Epithelial cell of proximal tubule (primary cell): ENCODE data around the gene RAB7A. TPM values are rescaled to one million over a fixed set of nuclear protein-coding genes. Genes with fewer than 3 reads are reported as not detected.

Experiments used
- DNase-seq: peaks from one replicate; pipeline ENCODE4 v3.0.0-alpha.2; 2011; ENCODE audit warnings: low read depth
- H3K4me3 ChIP-seq: 2 replicates; pipeline ENCODE4 v1.5.1; 2011; ENCODE audit warnings: low read depth, mild to moderate bottlenecking, low read length
- CTCF ChIP-seq: conservative IDR thresholded peaks from 2 replicates; pipeline ENCODE4 v1.5.1; 2012; ENCODE audit warnings: low read depth, mild to moderate bottlenecking, low read length
- total RNA-seq: library from RNA; depleted of rRNA; stranded (reverse); fragments of >200 nt; gene quantifications from 2 replicates; pipeline ENCODE4 v1.2.3, GENCODE V29; 2015

Gene RAB7A
- total RNA-seq, 1 donor from 2014 or later: 55.6 TPM

DNA sequence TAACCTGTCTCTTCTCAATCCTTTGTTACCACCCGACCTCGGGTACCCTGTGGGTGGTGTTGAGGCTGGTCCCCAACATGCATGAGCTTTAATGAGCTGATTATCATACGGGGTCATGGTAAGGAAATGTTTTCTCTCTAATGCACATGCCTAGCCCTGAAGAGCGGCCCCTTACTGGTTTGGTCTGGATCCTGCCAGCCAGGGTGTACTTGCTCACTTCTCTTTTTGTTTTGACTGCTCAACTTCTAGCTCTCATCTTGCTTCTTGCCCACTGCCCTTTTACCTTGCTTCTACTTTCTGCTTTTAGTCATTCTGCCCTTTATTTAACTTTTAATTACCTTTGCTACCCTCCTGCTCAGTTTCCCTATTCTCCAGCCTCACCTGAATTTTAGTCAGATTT, 109.1 kb downstream of the RAB7A start:
- no peak for DNase-seq
- H3K4me3 ChIP-seq: no peak overlapping the region
- TF ChIP-seq CTCF: no peak

DNA sequence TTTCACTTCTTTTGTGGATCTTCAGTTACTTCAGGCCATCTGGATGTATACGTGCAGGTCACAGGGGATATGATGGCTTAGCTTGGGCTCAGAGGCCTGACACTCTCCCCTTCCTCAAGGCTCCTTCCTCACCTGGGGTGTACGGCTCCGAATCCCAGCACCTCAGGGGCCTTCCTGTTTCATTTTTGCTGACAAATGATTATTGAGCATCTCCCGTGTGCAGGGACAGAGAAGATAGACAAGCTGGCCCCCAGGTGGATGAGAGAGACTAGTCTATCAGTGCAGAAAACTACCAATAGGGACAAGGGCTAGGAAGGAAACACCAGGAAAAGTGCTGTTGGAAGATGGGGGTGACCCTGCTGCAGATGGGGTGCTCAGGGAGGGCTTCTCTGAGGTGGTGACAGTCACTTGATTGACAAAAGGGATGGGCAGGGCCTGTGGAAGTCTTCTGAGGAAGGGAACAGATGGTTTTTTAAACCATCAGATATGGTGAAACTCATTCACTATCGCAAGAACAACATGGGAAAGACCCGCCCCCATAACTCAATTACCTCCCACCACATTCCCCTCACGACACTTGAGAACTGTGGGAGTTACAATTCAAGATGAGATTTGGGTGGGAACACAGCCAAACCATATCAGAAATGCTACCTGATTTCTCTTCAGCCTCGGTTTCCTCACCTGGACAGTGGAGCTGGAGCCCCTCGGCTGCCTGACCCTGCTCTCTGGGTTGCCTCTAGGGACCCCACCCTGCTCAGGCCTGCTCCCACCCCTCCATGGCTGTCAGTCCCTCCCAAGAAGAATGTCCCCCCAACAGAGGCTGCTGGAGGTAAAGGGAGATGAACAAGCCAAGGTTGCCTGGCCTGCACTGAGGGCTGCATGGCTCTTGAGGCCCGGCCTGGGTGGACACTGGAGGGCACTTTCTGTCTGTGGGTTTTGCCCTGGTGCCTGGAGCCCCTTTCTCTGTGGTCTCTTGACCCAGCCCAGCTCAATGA, 116.2 kb downstream of the RAB7A start:
- DNase-seq: no peak
- no peak overlapping the region for H3K4me3 ChIP-seq
- no peak for TF ChIP-seq CTCF

GRCh38 chr3:128844502-128844901, 118.5 kb downstream of the RAB7A start:
- DNase-seq: no peak
- no peak for TF ChIP-seq CTCF

GRCh38 chr3:128845119-128845777, 119.3 kb downstream of the RAB7A start:
- TF ChIP-seq CTCF: peak; percentile 24
- H3K4me3 ChIP-seq: peak overlapping the region; percentile 45
- no peak for DNase-seq

More at GRCh38 chr3:128844502-128844901, 118.5 kb downstream of the RAB7A start:
- no peak overlapping the region for H3K4me3 ChIP-seq

GRCh38 chr3:128845778-128846485, 119.9 kb downstream of the RAB7A start:
- H3K4me3 ChIP-seq: peak overlapping the region; percentile 45
- peak; percentile 52 for TF ChIP-seq CTCF
- DNase-seq: no peak

- no peak for DNase-seq
- TF ChIP-seq CTCF: no peak
- no peak overlapping the region for H3K4me3 ChIP-seq
Observed at GRCh38 chr3:128846486-128846891, 120.5 kb downstream of the RAB7A start.
